Neuronal stem cell (in vitro differentiated cells): ENCODE data around the gene LYPD3.

Experiments used
- DNase-seq: peaks from one replicate; pipeline ENCODE4 v3.0.0-alpha.2; 2013; ENCODE audit warnings: low spot score
- H2AFZ ChIP-seq: one replicate; pipeline ENCODE4 v1.6.1; 2013; ENCODE audit warnings: mild to moderate bottlenecking, low read length, inconsistent platforms
- H2AK5ac ChIP-seq: 2 replicates; pipeline ENCODE4 v1.6.1; 2013; ENCODE audit warnings: low read depth, mild to moderate bottlenecking, inconsistent platforms, low read length, moderate library complexity, mixed read lengths
- H2BK120ac ChIP-seq: 2 replicates; pipeline ENCODE4 v1.6.1; 2013; ENCODE audit warnings: low read depth, mild to moderate bottlenecking, inconsistent platforms, low read length, moderate library complexity, mixed read lengths
- H2BK12ac ChIP-seq: one replicate; pipeline ENCODE4 v1.6.1; 2013; ENCODE audit warnings: low read length, inconsistent platforms
- H2BK15ac ChIP-seq: 2 replicates; pipeline ENCODE4 v1.6.1; 2013; ENCODE audit warnings: mild to moderate bottlenecking, low read length, inconsistent platforms, mixed read lengths
- H2BK5ac ChIP-seq: one replicate; pipeline ENCODE4 v1.6.1; 2013; ENCODE audit warnings: inconsistent platforms, mild to moderate bottlenecking, low read length, moderate library complexity
- H3K14ac ChIP-seq: one replicate; pipeline ENCODE4 v1.6.1; 2013; ENCODE audit warnings: low read length, inconsistent platforms
- H3K18ac ChIP-seq: 2 replicates; pipeline ENCODE4 v1.6.1; 2013; ENCODE audit warnings: low read length, inconsistent platforms
- H3K23ac ChIP-seq: 2 replicates; pipeline ENCODE4 v1.6.1; 2013; ENCODE audit warnings: low read depth, mild to moderate bottlenecking, mixed read lengths, low read length, inconsistent platforms; ENCODE audit not compliant: poor library complexity
- H3K27ac ChIP-seq: replicated peaks from 3 replicates; pipeline ENCODE4 v1.5.1; 2013; ENCODE audit warnings: low read length, inconsistent platforms
- H3K27me3 ChIP-seq, 3 experiments: 2 replicates each; pipeline ENCODE4 v1.6.1; 2013; ENCODE audit warnings: low read length in 3 of 3, mild to moderate bottlenecking in 2 of 3, inconsistent platforms in 1 of 3, low read depth in 1 of 3, mixed read lengths in 1 of 3, moderate library complexity in 1 of 3; ENCODE audit not compliant: control insufficient read depth in 3 of 3, insufficient read depth in 3 of 3
- H3K36me3 ChIP-seq, 2 donors: replicated peaks in 1 of 2; 2 replicates each; pipeline ENCODE4 v1.6.1; 2013; ENCODE audit warnings: low read length in 2 of 2; ENCODE audit not compliant: control insufficient read depth in 2 of 2, insufficient read depth in 2 of 2
- H3K4ac ChIP-seq: 2 replicates; pipeline ENCODE4 v1.6.1; 2013; ENCODE audit warnings: inconsistent platforms, mild to moderate bottlenecking, low read length, moderate library complexity
- H3K4me1 ChIP-seq, 2 donors: 1 replicate in 1 of 2; 2 replicates in 1 of 2; pipeline ENCODE4 v1.6.1; 2013; ENCODE audit warnings: low read length in 2 of 2, low read depth in 1 of 2; ENCODE audit not compliant: control insufficient read depth in 2 of 2, insufficient read depth in 1 of 2
- H3K4me2 ChIP-seq: one replicate; pipeline ENCODE4 v1.6.1; 2013; ENCODE audit warnings: mild to moderate bottlenecking, low read length, inconsistent platforms; ENCODE audit not compliant: insufficient read depth, poor library complexity, severe bottlenecking
- H3K4me3 ChIP-seq, 2 donors: 2 replicates each; pipeline ENCODE4 v1.5.1; 2013; ENCODE audit warnings: low read length in 2 of 2, mild to moderate bottlenecking in 2 of 2, inconsistent platforms in 1 of 2, moderate library complexity in 1 of 2
- H3K79me1 ChIP-seq: one replicate; pipeline ENCODE4 v1.6.1; 2013; ENCODE audit warnings: low read depth, mild to moderate bottlenecking, inconsistent platforms, low read length, moderate library complexity
- H3K9ac ChIP-seq: one replicate; pipeline ENCODE4 v1.6.1; 2013; ENCODE audit warnings: mild to moderate bottlenecking, low read depth, low read length, inconsistent platforms; ENCODE audit not compliant: poor library complexity
- H3K9me3 ChIP-seq, 2 donors: replicated peaks in 1 of 2; 2 replicates each; pipeline versions ENCODE3 to v1.6.1; 2013; ENCODE audit warnings: low read length in 2 of 2, mild to moderate bottlenecking in 2 of 2, inconsistent platforms in 1 of 2, low read depth in 1 of 2, mixed read lengths in 1 of 2, moderate library complexity in 1 of 2; ENCODE audit not compliant: control insufficient read depth in 2 of 2, insufficient read depth in 1 of 2
- H4K8ac ChIP-seq: one replicate; pipeline ENCODE4 v1.6.1; 2013; ENCODE audit warnings: low read depth, mild to moderate bottlenecking, inconsistent platforms, low read length, moderate library complexity
- H4K91ac ChIP-seq: one replicate; pipeline ENCODE4 v1.6.1; 2013; ENCODE audit warnings: low read length, low read depth, mild to moderate bottlenecking, inconsistent platforms; ENCODE audit not compliant: poor library complexity
- WGBS, 2 donors: extraction: QIAGEN DNeasy Blood & Tissue Kit; methylation state at CpG; one replicate each; pipeline ENCODE4 v1.1.7; 2013; ENCODE audit warnings: missing lambda C conversion rate in 2 of 2, mixed read lengths in 1 of 2; ENCODE audit not compliant: insufficient read length in 2 of 2, insufficient replicate concordance in 1 of 2; ENCODE audit errors: extremely low coverage in 2 of 2; 5-methylcytosine and 5-hydroxymethylcytosine counted together

LYPD3 gene

DNA sequence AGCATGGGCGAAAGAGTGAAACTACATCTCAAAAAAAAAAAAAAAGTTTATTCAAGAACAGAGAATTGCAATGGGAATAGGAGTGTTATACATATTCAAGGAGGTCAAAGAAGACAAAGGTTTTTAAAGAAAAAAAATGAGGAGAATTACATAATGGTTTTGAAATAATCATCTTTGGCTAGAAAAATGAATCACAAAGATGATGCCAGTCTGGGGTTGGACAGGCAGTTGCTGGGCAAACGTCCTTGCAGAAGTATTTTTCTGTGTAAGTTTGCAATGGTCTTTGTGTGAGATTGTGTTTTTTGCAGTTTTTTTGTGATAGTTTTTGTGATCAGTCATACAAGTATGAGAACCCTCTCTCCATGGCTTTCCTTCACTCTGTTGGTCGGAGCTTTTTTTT lies 23.7 kb downstream of the LYPD3 start:
- DNase-seq: no peak
- H2BK120ac ChIP-seq: no peak overlapping the region
- no peak overlapping the region for H3K23ac ChIP-seq
- no peak overlapping the region for H3K18ac ChIP-seq
- no peak overlapping the region for H2BK12ac ChIP-seq
- no peak overlapping the region for H3K4me3 ChIP-seq
- peaks cover 2% of the 10 kb centered on the region for H3K79me1 ChIP-seq
- no peak overlapping the region for H2BK5ac ChIP-seq
- H3K4me1 ChIP-seq: no peaks in the 10 kb centered on the region
- H3K9ac ChIP-seq: no peak overlapping the region
- H4K8ac ChIP-seq: no peak overlapping the region
- no peak overlapping the region for H2BK15ac ChIP-seq
- H3K27ac ChIP-seq: no peak overlapping the region
- WGBS, 2 donors: no CpG with 5 or more reads among the region's 3 CpGs
- no peak overlapping the region for H4K91ac ChIP-seq
- no peak overlapping the region for H3K14ac ChIP-seq
- no peaks in the 10 kb centered on the region for H3K36me3 ChIP-seq
- no peak overlapping the region for H3K4ac ChIP-seq
- no peaks in the 10 kb centered on the region for H3K9me3 ChIP-seq
- H2AFZ ChIP-seq: no peak overlapping the region
- no peaks in the 10 kb centered on the region for H3K27me3 ChIP-seq
- H2AK5ac ChIP-seq: no peak overlapping the region
- H3K4me2 ChIP-seq: no peak overlapping the region

DNA sequence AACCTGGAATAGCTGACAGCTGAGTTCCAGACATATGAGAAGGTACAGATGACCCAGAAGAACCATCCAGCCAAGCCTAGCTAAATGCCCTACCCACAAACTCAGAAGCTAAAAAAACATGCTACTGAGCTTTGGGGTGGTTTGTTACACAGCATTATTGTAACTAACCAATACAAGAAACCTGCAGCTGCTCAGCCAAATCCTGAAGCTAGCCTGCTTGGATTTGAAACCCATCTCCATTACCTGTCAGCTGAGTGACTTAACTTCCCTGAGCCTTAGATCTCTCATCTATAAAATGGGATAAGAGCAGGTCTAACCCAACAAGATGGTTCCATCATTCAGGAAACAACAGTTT lies 25.7 kb downstream of the LYPD3 start:
- no peak for DNase-seq
- H3K4ac ChIP-seq: no peak overlapping the region
- H3K23ac ChIP-seq: no peak overlapping the region
- no peak overlapping the region for H4K8ac ChIP-seq
- H3K4me3 ChIP-seq: no peak overlapping the region
- H3K14ac ChIP-seq: no peak overlapping the region
- H3K79me1 ChIP-seq: no peaks in the 10 kb centered on the region
- no peak overlapping the region for H3K9ac ChIP-seq
- no peaks in the 10 kb centered on the region for H3K27me3 ChIP-seq
- H3K18ac ChIP-seq: no peak overlapping the region
- H3K9me3 ChIP-seq: no peaks in the 10 kb centered on the region
- no peak overlapping the region for H2BK5ac ChIP-seq
- H2BK120ac ChIP-seq: no peak overlapping the region
- H3K4me1 ChIP-seq: no peaks in the 10 kb centered on the region
- no peak overlapping the region for H4K91ac ChIP-seq
- no peaks in the 10 kb centered on the region for H3K36me3 ChIP-seq
- H2BK12ac ChIP-seq: no peak overlapping the region
- H3K27ac ChIP-seq: no peak overlapping the region
- no peak overlapping the region for H2BK15ac ChIP-seq
- H3K4me2 ChIP-seq: no peak overlapping the region
- no peak overlapping the region for H2AFZ ChIP-seq
- H2AK5ac ChIP-seq: no peak overlapping the region

DNA sequence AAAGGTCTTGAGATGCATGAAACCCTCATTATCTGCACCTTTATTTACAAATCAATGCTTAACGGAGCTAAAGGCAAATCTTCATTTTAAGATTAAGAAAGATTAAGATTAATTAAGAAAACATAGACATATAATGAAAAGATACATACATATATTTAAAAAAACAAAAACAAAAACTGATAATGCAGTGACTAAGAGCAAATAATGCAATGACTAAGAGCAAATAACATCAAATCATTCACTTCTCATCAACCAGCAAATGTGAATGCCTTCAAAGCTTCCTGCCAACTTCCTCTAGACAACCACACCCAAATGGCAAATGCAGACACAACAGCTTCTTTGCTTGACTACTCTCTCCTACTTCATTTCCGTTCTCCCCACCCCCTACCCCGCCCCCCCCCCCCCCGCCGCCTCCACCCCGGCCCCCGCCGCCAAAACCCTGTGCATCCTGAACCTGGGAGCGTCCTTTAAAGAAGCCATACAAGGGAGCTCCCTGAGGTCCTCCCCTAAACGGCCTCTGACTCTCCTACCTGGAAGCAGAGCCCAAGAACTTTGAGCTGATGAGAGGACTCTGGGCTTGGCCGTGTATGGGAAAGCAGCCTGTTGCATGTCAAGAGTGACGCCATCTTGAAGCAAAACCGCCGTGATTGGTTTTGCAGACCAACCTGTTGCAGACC lies 26.2 kb downstream of the LYPD3 start:
- no peak overlapping the region for H2AK5ac ChIP-seq
- no peak overlapping the region for H3K4ac ChIP-seq
- H3K27ac ChIP-seq: no peak overlapping the region
- no peak for DNase-seq
- no peak overlapping the region for H3K4me2 ChIP-seq
- H4K91ac ChIP-seq: no peak overlapping the region
- H4K8ac ChIP-seq: no peak overlapping the region
- no peak overlapping the region for H3K9ac ChIP-seq
- no peaks in the 10 kb centered on the region for H3K79me1 ChIP-seq
- no peak overlapping the region for H2AFZ ChIP-seq
- no peak overlapping the region for H2BK12ac ChIP-seq
- WGBS, 2 donors: no CpG with 5 or more reads among the region's 14 CpGs
- no peak overlapping the region for H2BK5ac ChIP-seq
- no peaks in the 10 kb centered on the region for H3K27me3 ChIP-seq
- no peaks in the 10 kb centered on the region for H3K4me1 ChIP-seq
- H3K9me3 ChIP-seq: no peaks in the 10 kb centered on the region
- H3K18ac ChIP-seq: no peak overlapping the region
- H2BK15ac ChIP-seq: no peak overlapping the region
- H3K14ac ChIP-seq: no peak overlapping the region
- H2BK120ac ChIP-seq: no peak overlapping the region
- H3K36me3 ChIP-seq: no peaks in the 10 kb centered on the region
- H3K4me3 ChIP-seq: no peak overlapping the region
- no peak overlapping the region for H3K23ac ChIP-seq

DNA sequence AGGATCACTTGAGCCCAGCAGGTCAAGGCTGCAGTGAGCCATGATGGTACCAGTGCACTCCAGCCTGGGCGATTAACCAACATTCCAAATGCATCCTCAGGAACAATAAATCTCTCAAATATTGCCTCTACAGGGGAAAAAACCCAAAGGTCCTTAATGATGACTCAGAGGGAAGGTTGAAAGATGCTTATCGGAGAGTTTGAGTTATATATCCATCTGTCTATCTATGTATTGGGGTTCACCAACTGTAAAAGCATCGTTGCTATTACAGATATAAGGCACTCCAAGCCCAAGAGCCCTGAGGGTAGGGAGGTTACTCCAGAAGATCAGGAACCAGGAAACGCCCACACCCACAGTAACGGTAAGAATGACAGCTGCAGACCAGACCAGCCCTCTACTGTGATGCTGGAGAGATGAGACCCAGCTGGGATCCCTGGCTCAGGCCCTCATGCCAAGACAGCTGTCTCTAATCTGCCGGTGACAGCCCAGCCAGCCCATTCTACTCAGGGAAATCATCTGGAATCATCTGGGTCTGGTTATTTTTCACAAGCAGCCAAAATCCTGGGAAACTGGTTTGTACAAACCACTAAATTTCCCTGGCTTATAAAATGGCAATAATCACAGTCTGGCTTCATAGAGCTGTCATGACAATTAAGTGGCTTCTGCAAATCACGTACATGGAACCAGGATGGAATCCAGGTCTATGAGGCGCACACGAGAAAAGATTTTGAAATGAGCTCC lies 26.9 kb downstream of the LYPD3 start:
- no peak for DNase-seq

More for the DNA sequence above, 26.9 kb downstream of the LYPD3 start:
- no peak overlapping the region for H2AFZ ChIP-seq
- H2BK120ac ChIP-seq: no peak overlapping the region
- H4K91ac ChIP-seq: no peak overlapping the region
- no peak overlapping the region for H2BK12ac ChIP-seq
- H3K9ac ChIP-seq: no peak overlapping the region
- no CpG with 5 or more reads among the region's 9 CpGs for WGBS, 2 donors
- H3K9me3 ChIP-seq: no peaks in the 10 kb centered on the region
- H3K27ac ChIP-seq: no peak overlapping the region
- H2BK5ac ChIP-seq: no peak overlapping the region
- H3K23ac ChIP-seq: no peak overlapping the region
- H3K18ac ChIP-seq: no peak overlapping the region
- H3K36me3 ChIP-seq: no peaks in the 10 kb centered on the region
- H3K4me2 ChIP-seq: no peak overlapping the region
- H2AK5ac ChIP-seq: no peak overlapping the region
- no peaks in the 10 kb centered on the region for H3K27me3 ChIP-seq
- H3K4ac ChIP-seq: no peak overlapping the region
- no peak overlapping the region for H3K14ac ChIP-seq
- no peaks in the 10 kb centered on the region for H3K79me1 ChIP-seq
- H3K4me3 ChIP-seq: no peak overlapping the region
- no peak overlapping the region for H4K8ac ChIP-seq
- H3K4me1 ChIP-seq: no peaks in the 10 kb centered on the region
- no peak overlapping the region for H2BK15ac ChIP-seq
